GM18507 (cell line): Measurements from ENCODE around the gene KCNMA1.
A peak's percentile ranks its signal among the peaks of the same experiment; 100 is the strongest.

Source experiments
- DNase-seq: peaks from one replicate; pipeline ENCODE4 v3.0.0; 2011; ENCODE audit warnings: low read depth; ENCODE audit not compliant: insufficient read length; ENCODE audit errors: extremely low spot score
- FAIRE-seq: peaks from 2 replicates; lab custom pipeline; 2011; peaks lifted over from hg19 to GRCh38; lab: Jason Lieb, UNC

Gene KCNMA1

GRCh38 chr10:76997631-76998030 is 640.0 kb downstream of the KCNMA1 start:
- no peak for FAIRE-seq

GRCh38 chr10:76995023-76995422 is 642.6 kb downstream of the KCNMA1 start:
- no peak for DNase-seq
- no peak for FAIRE-seq

More at GRCh38 chr10:76997631-76998030, 640.0 kb downstream of the KCNMA1 start:
- no peak for DNase-seq

- FAIRE-seq (no peak), DNase-seq (no peak)
Observed at GRCh38 chr10:76993213-76993612, 644.4 kb downstream of the KCNMA1 start.

- no peak for DNase-seq
- no peak for FAIRE-seq
Observed at GRCh38 chr10:76992467-76992866, 645.1 kb downstream of the KCNMA1 start.

- no peak for DNase-seq
- FAIRE-seq: no peak
Observed at GRCh38 chr10:76991621-76992020, 646.0 kb downstream of the KCNMA1 start.

GRCh38 chr10:76990561-76990960 is 647.0 kb downstream of the KCNMA1 start:
- FAIRE-seq: no peak
- DNase-seq: no peak

GRCh38 chr10:76984559-76985443 is 652.8 kb downstream of the KCNMA1 start:
- DNase-seq: peak; percentile 14
- FAIRE-seq: peak; percentile 78

GRCh38 chr10:76983624-76984023 is 654.0 kb downstream of the KCNMA1 start:
- FAIRE-seq (no peak), DNase-seq (no peak)

- DNase-seq: no peak
- no peak for FAIRE-seq
Observed at GRCh38 chr10:76982671-76983070, 654.9 kb downstream of the KCNMA1 start.

- FAIRE-seq: no peak
Observed at GRCh38 chr10:76981251-76981650, 656.4 kb downstream of the KCNMA1 start.

GRCh38 chr10:76977901-76978300 is 659.7 kb downstream of the KCNMA1 start:
- DNase-seq (no peak), FAIRE-seq (no peak)

More at GRCh38 chr10:76981251-76981650, 656.4 kb downstream of the KCNMA1 start:
- no peak for DNase-seq

- DNase-seq (no peak), FAIRE-seq (no peak)
Observed at GRCh38 chr10:76977046-76977445, 660.6 kb downstream of the KCNMA1 start.

- no peak for FAIRE-seq
- no peak for DNase-seq
Observed at GRCh38 chr10:76976142-76976541, 661.5 kb downstream of the KCNMA1 start.

- DNase-seq (no peak), FAIRE-seq (no peak)
Observed at GRCh38 chr10:76975126-76975525, 662.5 kb downstream of the KCNMA1 start.

GRCh38 chr10:76974017-76974691 is 663.5 kb downstream of the KCNMA1 start:
- FAIRE-seq (no peak), DNase-seq (no peak)

GRCh38 chr10:76973091-76974016 is 664.3 kb downstream of the KCNMA1 start:
- no peak for DNase-seq
- FAIRE-seq: no peak

- no peak for FAIRE-seq
Observed at GRCh38 chr10:76972541-76972940, 665.1 kb downstream of the KCNMA1 start.

GRCh38 chr10:76971547-76972170 is 665.9 kb downstream of the KCNMA1 start:
- FAIRE-seq (no peak), DNase-seq (no peak)

More at GRCh38 chr10:76972541-76972940, 665.1 kb downstream of the KCNMA1 start:
- DNase-seq: no peak
